H1 (cell line): ENCODE data around the gene KRTAP1-3. TPM values are rescaled to one million over a fixed set of nuclear protein-coding genes. Genes with fewer than 3 reads are reported as not detected.

Experiments
- CTCF ChIA-PET: fragments of 300-600 bp; sonication (Branson Sonifier 250); formaldehyde crosslinking; loops from one replicate; lab custom pipeline; 2021; ENCODE audit not compliant: partially characterized antibody; lab: Charles Lee
- POLR2A ChIA-PET: fragments of 300-600 bp; sonication (Branson Sonifier 250); formaldehyde crosslinking; loops from one replicate; lab custom pipeline; 2021; ENCODE audit warnings: inconsistent platforms; ENCODE audit not compliant: partially characterized antibody; lab: Charles Lee
- DNase-seq, 2 experiments: peaks; one replicate each; pipeline versions ENCODE4 v3.0.0 to v3.0.0-alpha.2; 2010 to 2022; ENCODE audit warnings: low spot score in 2 of 2, low read depth in 1 of 2, mixed read lengths in 1 of 2
- FAIRE-seq: peaks from 2 replicates; lab custom pipeline; 2011; peaks lifted over from hg19 to GRCh38; lab: Jason Lieb, UNC
- H2AFZ ChIP-seq: 2 replicates; pipeline ENCODE4 v1.8.1; 2012; ENCODE audit warnings: low read length, inconsistent platforms
- H2AK5ac ChIP-seq: 2 replicates; pipeline ENCODE4 v1.6.1; 2013; ENCODE audit warnings: low read depth, low read length
- H2BK120ac ChIP-seq: replicated peaks from 2 replicates; pipeline ENCODE3; 2013; ENCODE audit warnings: low read depth, low read length, inconsistent platforms
- H2BK12ac ChIP-seq: 2 replicates; pipeline ENCODE4 v1.6.1; 2013; ENCODE audit warnings: low read depth, low read length
- H2BK15ac ChIP-seq: 2 replicates; pipeline ENCODE4 v1.6.1; 2013; ENCODE audit warnings: low read length
- H2BK20ac ChIP-seq: 2 replicates; pipeline ENCODE4 v1.6.1; 2013; ENCODE audit warnings: low read length
- H2BK5ac ChIP-seq: 2 replicates; pipeline ENCODE4 v1.6.1; 2013; ENCODE audit warnings: low read depth, low read length
- H3K14ac ChIP-seq: 2 replicates; pipeline ENCODE4 v1.6.1; 2013; ENCODE audit warnings: inconsistent platforms; ENCODE audit not compliant: insufficient read length
- H3K18ac ChIP-seq: 2 replicates; pipeline ENCODE4 v1.6.1; 2013; ENCODE audit warnings: low read length; ENCODE audit errors: extremely low read depth
- H3K23ac ChIP-seq: 2 replicates; pipeline ENCODE4 v1.6.1; 2013; ENCODE audit warnings: inconsistent platforms; ENCODE audit not compliant: insufficient read length
- H3K23me2 ChIP-seq: 2 replicates; pipeline ENCODE4 v1.6.1; 2013; ENCODE audit warnings: low read depth, low read length
- H3K27ac ChIP-seq: 2 replicates; pipeline ENCODE4 v1.6.1; 2011; ENCODE audit warnings: low read depth, low read length, inconsistent platforms
- H3K27me3 ChIP-seq, 4 experiments: replicated peaks in 1 of 4; 1 replicate in 1 of 4; 2 replicates in 3 of 4; pipeline versions ENCODE4 v1.6.1 to v1.8.1; 2011 to 2013; ENCODE audit warnings: low read length in 3 of 4, mild to moderate bottlenecking in 3 of 4, inconsistent platforms in 2 of 4, mixed read lengths in 2 of 4, moderate library complexity in 1 of 4; ENCODE audit not compliant: control insufficient read depth in 3 of 4, insufficient read depth in 3 of 4; ENCODE audit errors: extremely low read depth in 1 of 4
- H3K36me3 ChIP-seq, 4 experiments: 2 replicates each; pipeline versions ENCODE4 v1.6.1 to v1.8.1; 2011 to 2013; ENCODE audit warnings: mild to moderate bottlenecking in 4 of 4, low read length in 3 of 4, moderate library complexity in 2 of 4, control low read depth in 1 of 4, inconsistent platforms in 1 of 4; ENCODE audit not compliant: insufficient read depth in 4 of 4, control insufficient read depth in 2 of 4
- H3K4ac ChIP-seq: replicated peaks from 2 replicates; pipeline ENCODE3; 2013; ENCODE audit warnings: low read length, low read depth, mixed read lengths, inconsistent platforms; ENCODE audit not compliant: insufficient read length
- H3K4me1 ChIP-seq, 4 experiments: replicated peaks in 1 of 4; 1 replicate in 1 of 4; 2 replicates in 3 of 4; pipeline versions ENCODE4 v1.6.1 to v1.8.1; 2011 to 2013; ENCODE audit warnings: low read length in 3 of 4, inconsistent platforms in 2 of 4, mixed read lengths in 1 of 4; ENCODE audit not compliant: insufficient read depth in 4 of 4, control insufficient read depth in 3 of 4
- H3K4me2 ChIP-seq, 2 experiments: 2 replicates each; pipeline versions ENCODE4 v1.6.1 to v1.8.1; 2011 to 2013; ENCODE audit warnings: low read depth in 2 of 2, low read length in 2 of 2, control low read depth in 1 of 2, inconsistent platforms in 1 of 2, mild to moderate bottlenecking in 1 of 2; ENCODE audit not compliant: insufficient read depth in 1 of 2
- H3K4me3 ChIP-seq, 4 experiments: fragments of 200-600, 300-600 bp in 1 of 4; sonication (generic), shearing (Covaris generic), sonication (Bioruptor Twin) in 1 of 4; 2 replicates each; pipeline versions ENCODE4 v1.5.1 to v1.8.1; 2011 to 2016; ENCODE audit warnings: low read length in 4 of 4, low read depth in 3 of 4, control low read depth in 2 of 4, inconsistent platforms in 2 of 4, mild to moderate bottlenecking in 2 of 4, mixed read lengths in 1 of 4, moderate library complexity in 1 of 4; ENCODE audit not compliant: insufficient read depth in 2 of 4; ENCODE audit errors: extremely low read depth in 1 of 4
- H3K56ac ChIP-seq: replicated peaks from 2 replicates; pipeline ENCODE3; 2013; ENCODE audit warnings: low read depth, mild to moderate bottlenecking, mixed read lengths, low read length, inconsistent platforms; ENCODE audit not compliant: insufficient read length
- H3K79me1 ChIP-seq: 2 replicates; pipeline ENCODE4 v1.6.1; 2013; ENCODE audit warnings: low read depth, low read length, control low read depth
- H3K79me2 ChIP-seq, 2 experiments: 2 replicates each; pipeline versions ENCODE4 v1.6.1 to v1.8.1; 2012 to 2013; ENCODE audit warnings: low read length in 2 of 2, mild to moderate bottlenecking in 2 of 2, inconsistent platforms in 1 of 2; ENCODE audit not compliant: insufficient read depth in 2 of 2, control insufficient read depth in 1 of 2
- H3K9ac ChIP-seq, 4 experiments: replicated peaks in 1 of 4; 1 replicate in 1 of 4; 2 replicates in 3 of 4; pipeline versions ENCODE4 v1.6.1 to v1.8.1; 2011 to 2013; ENCODE audit warnings: low read depth in 3 of 4, low read length in 3 of 4, control low read depth in 2 of 4, mild to moderate bottlenecking in 2 of 4, moderate library complexity in 2 of 4, inconsistent platforms in 1 of 4; ENCODE audit errors: extremely low read depth in 1 of 4
- H3K9me3 ChIP-seq, 2 experiments: 2 replicates each; pipeline versions ENCODE4 v1.6.1 to v1.8.1; 2012 to 2013; ENCODE audit warnings: mild to moderate bottlenecking in 2 of 2, moderate library complexity in 2 of 2, control low read depth in 1 of 2, inconsistent platforms in 1 of 2, low read depth in 1 of 2, low read length in 1 of 2, mixed read lengths in 1 of 2; ENCODE audit not compliant: insufficient read depth in 2 of 2
- H4K20me1 ChIP-seq, 2 experiments: replicated peaks in 1 of 2; 2 replicates each; pipeline versions ENCODE3 to v1.8.1; 2011 to 2013; ENCODE audit warnings: inconsistent platforms in 2 of 2, low read length in 2 of 2, mild to moderate bottlenecking in 1 of 2; ENCODE audit not compliant: insufficient read depth in 2 of 2, control insufficient read depth in 1 of 2
- H4K5ac ChIP-seq: 2 replicates; pipeline ENCODE4 v1.6.1; 2013; ENCODE audit warnings: low read length, low read depth, mixed read lengths, inconsistent platforms; ENCODE audit not compliant: insufficient read length
- H4K8ac ChIP-seq: 2 replicates; pipeline ENCODE4 v1.8.0; 2013; ENCODE audit warnings: mild to moderate bottlenecking, moderate library complexity, low read length, inconsistent platforms; ENCODE audit not compliant: insufficient read depth; ENCODE audit errors: extremely low read depth
- H4K91ac ChIP-seq: replicated peaks from 2 replicates; pipeline ENCODE3; 2013; ENCODE audit warnings: low read length, mixed read lengths, inconsistent platforms; ENCODE audit not compliant: insufficient read length
- ASH2L ChIP-seq: fragments of 200-600, 300-600 bp; sonication (generic); IDR thresholded peaks from one replicate; pipeline ENCODE4 v1.7.1; 2017; ENCODE audit warnings: low read length
- ATF3 ChIP-seq: IDR thresholded peaks from 2 replicates; pipeline ENCODE4 v1.6.1; 2011; ENCODE audit warnings: low read depth, mild to moderate bottlenecking, low read length; ENCODE audit not compliant: insufficient read depth
- CEBPB ChIP-seq: IDR thresholded peaks from 2 replicates; pipeline ENCODE4 v1.6.1; 2012; ENCODE audit warnings: low read depth, low read length
- CHD2 ChIP-seq: IDR thresholded peaks from 2 replicates; pipeline ENCODE4 v1.6.1; 2012; ENCODE audit warnings: low read length, improper control_type of control experiment
- FOSL1 ChIP-seq: IDR thresholded peaks from 2 replicates; pipeline ENCODE4 v1.6.1; 2011; ENCODE audit warnings: mild to moderate bottlenecking, low read depth, low read length, moderate library complexity; ENCODE audit not compliant: insufficient read depth
- GABPA ChIP-seq: IDR thresholded peaks from 2 replicates; pipeline ENCODE4 v1.6.1; 2011; ENCODE audit warnings: mild to moderate bottlenecking, low read length, moderate library complexity, borderline replicate concordance; ENCODE audit not compliant: insufficient read depth
- JUND ChIP-seq: IDR thresholded peaks from 2 replicates; pipeline ENCODE4 v1.6.1; 2011; ENCODE audit warnings: mild to moderate bottlenecking, improper control_type of control experiment, low read length
- SAP30 ChIP-seq: fragments of 300-600 bp; sonication (generic); IDR thresholded peaks from 2 replicates; pipeline ENCODE4 v1.7.1; 2012; ENCODE audit warnings: low read length, moderate library complexity, mild to moderate bottlenecking, inconsistent platforms; ENCODE audit not compliant: insufficient read depth, insufficient replicate concordance
- SRF ChIP-seq: IDR thresholded peaks from 2 replicates; pipeline ENCODE4 v1.6.1; 2011; ENCODE audit warnings: mild to moderate bottlenecking, low read depth, low read length, moderate library complexity
- TAF1 ChIP-seq: IDR thresholded peaks from 2 replicates; pipeline ENCODE4 v1.6.1; 2011; ENCODE audit warnings: mild to moderate bottlenecking, low read depth, low read length
- TAF7 ChIP-seq: optimal IDR thresholded peaks from 2 replicates; pipeline ENCODE3; 2011; ENCODE audit warnings: low read depth, mild to moderate bottlenecking, inconsistent platforms, low read length, moderate library complexity, borderline replicate concordance
- YY1 ChIP-seq: IDR thresholded peaks from 2 replicates; pipeline ENCODE4 v1.6.1; 2011; ENCODE audit warnings: low read depth, mild to moderate bottlenecking, low read length
- ZNF274 ChIP-seq: IDR thresholded peaks from 2 replicates; pipeline ENCODE4 v1.7.0; 2012; ENCODE audit warnings: low read length, borderline replicate concordance; ENCODE audit errors: extremely low read depth
- WGBS, 2 experiments: shearing (Covaris generic) in 1 of 2; methylation state at CpG; one replicate each; pipeline versions ENCODE4 v1.1.6 to v1.1.7; 2013 to 2015; ENCODE audit warnings: low lambda C conversion rate in 2 of 2, mixed read lengths in 2 of 2, inconsistent platforms in 1 of 2, low coverage in 1 of 2, missing lambda C conversion rate in 1 of 2; ENCODE audit not compliant: insufficient replicate concordance in 2 of 2, insufficient coverage in 1 of 2, insufficient read length in 1 of 2; ENCODE audit errors: extremely low coverage in 1 of 2, missing lambda C conversion rate in 1 of 2; 5-methylcytosine and 5-hydroxymethylcytosine counted together
- polyA plus RNA-seq, 7 experiments: library from polyadenylated mRNA; depleted of rRNA in 3 of 7; stranded (reverse) in 5 of 7; unstranded in 2 of 7; fragments of >200 nt in 5 of 7; fragments of 200-250 nt in 2 of 7; gene quantifications; 1 replicate in 5 of 7; 2 replicates in 1 of 7; 4 replicates in 1 of 7; pipeline versions ENCODE4 v1.2.1 to v1.2.3, GENCODE V29; 2011 to 2013; ENCODE audit warnings: missing spikeins in 2 of 7, mixed read lengths in 2 of 7
- total RNA-seq: library from RNA; stranded (reverse); fragmentation: NEBNext Ultra II Directional; extraction: Animal tissue kit (Norgen Biotek cat#: 25700); gene quantifications from 2 replicates; pipeline ENCODE4 v1.2.1, GENCODE V29; 2021

KRTAP1-3 gene
- total and polyA plus RNA-seq, 2 of the 8 experiments (the other 6 are each of a cell fraction or from before 2014, with no cell fraction given), result not detected

GRCh38 chr17:41071606-41072360 lies 37.1 kb upstream of the KRTAP1-3 start:
- H3K4me2 ChIP-seq, result no peak overlapping the region
- H3K79me2 ChIP-seq, result no peaks in the 10 kb centered on the region
- no peaks in the 10 kb centered on the region for H3K27me3 ChIP-seq
- no peak overlapping the region for H2BK120ac ChIP-seq
- H2BK20ac ChIP-seq, result no peak overlapping the region
- no peak overlapping the region for H2AK5ac ChIP-seq
- no peaks in the 10 kb centered on the region for H3K79me1 ChIP-seq
- H3K23ac ChIP-seq, result no peak overlapping the region
- no peak overlapping the region for H3K27ac ChIP-seq
- no peak overlapping the region for H3K4ac ChIP-seq
- H2BK12ac ChIP-seq, result no peak overlapping the region
- no peak overlapping the region for H4K8ac ChIP-seq
- H2BK5ac ChIP-seq, result no peak overlapping the region
- H3K56ac ChIP-seq, result no peak overlapping the region
- no peak overlapping the region for H4K91ac ChIP-seq
- CTCF ChIA-PET, result interaction anchor here (0.6 kb wide), 1 partner anchor 184 kb away, joined by 3 read pairs; no protein-coding TSS in a partner anchor
- H3K14ac ChIP-seq, result no peak overlapping the region
- no peaks in the 10 kb centered on the region for H3K4me1 ChIP-seq
- H3K36me3 ChIP-seq, result no peaks in the 10 kb centered on the region
- no peak overlapping the region for H3K18ac ChIP-seq
- H4K5ac ChIP-seq, result no peak overlapping the region
- POLR2A ChIA-PET, result no interaction called here
- no peaks in the 10 kb centered on the region for H3K23me2 ChIP-seq
- no peak overlapping the region for H2AFZ ChIP-seq
- H4K20me1 ChIP-seq, result no peaks in the 10 kb centered on the region
- no peak overlapping the region for H3K4me3 ChIP-seq
- H3K9ac ChIP-seq, result no peak overlapping the region
- no peak overlapping the region; the same call in 1 of the 2 replicates for H2BK15ac ChIP-seq
- no peaks in the 10 kb centered on the region for H3K9me3 ChIP-seq
- FAIRE-seq, result no peak
- 88% methylated on average over 5 of the region's 5 CpGs; no CpG with 5 or more reads in 1 of the 2 experiments for WGBS, 2 experiments
- DNase-seq, result no peak
- TF ChIP-seq ASH2L (no peak), FOSL1 (no peak), JUND (no peak), CHD2 (no peak), ATF3 (no peak), GABPA (no peak), TAF7 (no peak), TAF1 (no peak), CEBPB (no peak), ZNF274 (no peak), SRF (no peak), SAP30 (no peak), YY1 (no peak)
